ENCODE data around the gene MTF1. TPM values are rescaled to one million over a fixed set of nuclear protein-coding genes. Genes with fewer than 3 reads are reported as not detected.

The MTF1 gene
- polyA plus RNA-seq, 1 donor from 2014 or later, result 23.6 TPM

GRCh38 chr1:37764888-37765441 is 94.4 kb downstream of the MTF1 start, which contains the start of gene EPHA10:
Gene EPHA10 (minus strand): TSS chr1:37765120. CDS start chr1:37765066, 54 bp downstream.
- Mint-ChIP-seq H3K36me3 (no peaks in the 10 kb centered on the region), H3K27ac (peak within 1 kb of the TSS in 2 of 3 donors; percentile 55 to 63), H3K9me3 (no peaks in the 10 kb centered on the region), H3K4me1 (peaks cover 0 to 16% (median 11%) of the 10 kb centered on the region in 3 donors), H3K27me3 (peaks cover 70% of the 10 kb centered on the region), H3K4me3 (peak within 1 kb of the TSS in 3 of 4 donors; percentile 58 to 85 (median 82))

GRCh38 chr1:37764414-37764825 is 95.0 kb downstream of the MTF1 start:
- Mint-ChIP-seq H3K27me3 (peaks cover 69% of the 10 kb centered on the region), H3K9me3 (no peaks in the 10 kb centered on the region), H3K36me3 (no peaks in the 10 kb centered on the region), H3K27ac (peak overlapping the region in 1 of 3 donors; percentile 63), H3K4me1 (peaks cover 0 to 16% (median 11%) of the 10 kb centered on the region in 3 donors), H3K4me3 (peak overlapping the region in 2 of 4 donors; percentile 30 to 83)

GRCh38 chr1:37763791-37764413 is 95.5 kb downstream of the MTF1 start:
- Mint-ChIP-seq H3K36me3 (no peaks in the 10 kb centered on the region), H3K4me1 (peaks cover 0 to 16% (median 11%) of the 10 kb centered on the region in 3 donors), H3K4me3 (peak overlapping the region in 1 of 4 donors; percentile 20), H3K27me3 (peaks cover 66% of the 10 kb centered on the region), H3K9me3 (no peaks in the 10 kb centered on the region), H3K27ac (peak overlapping the region in 1 of 3 donors; percentile 63)

GRCh38 chr1:37762516-37762915 is 96.9 kb downstream of the MTF1 start:
- H3K4me1 Mint-ChIP-seq, result peaks cover 0 to 16% (median 11%) of the 10 kb centered on the region in 3 donors
- H3K4me3 Mint-ChIP-seq, result no peak overlapping the region
- H3K9me3 Mint-ChIP-seq, result no peaks in the 10 kb centered on the region
- H3K27ac Mint-ChIP-seq, result no peak overlapping the region
- no peaks in the 10 kb centered on the region for H3K36me3 Mint-ChIP-seq
- peaks cover 57% of the 10 kb centered on the region for H3K27me3 Mint-ChIP-seq

GRCh38 chr1:37761416-37762095 is 97.8 kb downstream of the MTF1 start:
- Mint-ChIP-seq H3K27ac (no peak overlapping the region), H3K36me3 (no peaks in the 10 kb centered on the region), H3K9me3 (no peaks in the 10 kb centered on the region), H3K27me3 (peaks cover 50% of the 10 kb centered on the region), H3K4me1 (peaks cover 0 to 14% (median 9%) of the 10 kb centered on the region in 3 donors), H3K4me3 (no peak overlapping the region)

Other genes with a start within 250 kb of the MTF1 start
- not detected for gene RSPO1, start 224.7 kb downstream of the MTF1 start, polyA plus RNA-seq
- gene CDCA8, start 167.1 kb downstream of the MTF1 start, polyA plus RNA-seq, result 1.4 TPM
- not detected for gene EPHA10, start 94.5 kb downstream of the MTF1 start, polyA plus RNA-seq
- gene MANEAL, start 65.7 kb downstream of the MTF1 start, polyA plus RNA-seq, result 2.7 TPM
- gene C1orf122, start 51.8 kb downstream of the MTF1 start, polyA plus RNA-seq, result 30.6 TPM
- gene YRDC, start 51.4 kb downstream of the MTF1 start, polyA plus RNA-seq, result 14.9 TPM
- 24.2 TPM for gene INPP5B, start 87.5 kb upstream of the MTF1 start, polyA plus RNA-seq
- 70.7 TPM for gene SF3A3, start 130.4 kb upstream of the MTF1 start, polyA plus RNA-seq
- gene FHL3, start 145.9 kb upstream of the MTF1 start, polyA plus RNA-seq, result 1.7 TPM
- gene UTP11, start 153.1 kb upstream of the MTF1 start, polyA plus RNA-seq, result 18.9 TPM
- not detected for gene POU3F1, start 187.2 kb upstream of the MTF1 start, polyA plus RNA-seq